PC-9 (cell line): ENCODE data around the gene PLTP. TPM values are rescaled to one million over a fixed set of nuclear protein-coding genes. Genes with fewer than 3 reads are reported as not detected.

Source experiments
- BruUV-seq: library from RNA; stranded (reverse); fragments of 400-500 nt; replicated peaks from 2 replicates; lab custom pipeline; 2021; lab: Mats Ljungman, UMichigan
- CTCF ChIA-PET: fragments of 300-600 bp; sonication (Branson Sonifier 250); formaldehyde crosslinking; loops from one replicate; lab custom pipeline; 2022; ENCODE audit warnings: antibody characterized with exemption; lab: Charles Lee
- POLR2A ChIA-PET: fragments of 300-600 bp; sonication (Branson Sonifier 250); formaldehyde crosslinking; loops from one replicate; lab custom pipeline; 2022; ENCODE audit warnings: antibody characterized with exemption; ENCODE audit not compliant: unreplicated experiment; lab: Charles Lee
- DNase-seq, 2 experiments: peaks; one replicate each; pipeline versions ENCODE4 v3.0.0 to v3.0.0-alpha.2; 2015 to 2022; ENCODE audit warnings: mixed read lengths in 1 of 2
- H2AFZ ChIP-seq: fragments of 200-600 bp; sonication (generic); 2 replicates; pipeline ENCODE4 v1.8.1; 2017; ENCODE audit warnings: antibody characterized with exemption
- H3F3A ChIP-seq: fragments of 200-600 bp; sonication (generic); 2 replicates; pipeline ENCODE4 v1.8.1; 2017; ENCODE audit warnings: antibody characterized with exemption, mild to moderate bottlenecking, low read depth; ENCODE audit not compliant: insufficient read depth
- H3K27ac ChIP-seq: fragments of 200-600 bp; sonication (generic); 2 replicates; pipeline ENCODE4 v1.6.1; 2016; ENCODE audit warnings: mixed run types
- H3K27me3 ChIP-seq: fragments of 200-600 bp; sonication (generic); 2 replicates; pipeline ENCODE4 v1.6.1; 2016; ENCODE audit warnings: low read depth, mixed run types; ENCODE audit not compliant: insufficient read depth
- H3K36me3 ChIP-seq: fragments of 200-600 bp; sonication (generic); 2 replicates; pipeline ENCODE4 v1.6.1; 2016; ENCODE audit warnings: low read depth, mixed run types
- H3K4me1 ChIP-seq: fragments of 200-600 bp; sonication (generic); replicated peaks from 2 replicates; pipeline ENCODE4 v1.6.1; 2016; ENCODE audit warnings: mixed run types; ENCODE audit not compliant: insufficient read depth
- H3K4me2 ChIP-seq: fragments of 200-600 bp; sonication (generic); 2 replicates; pipeline ENCODE4 v1.6.1; 2017; ENCODE audit warnings: mixed run types
- H3K4me3 ChIP-seq: fragments of 200-600 bp; sonication (generic); 2 replicates; pipeline ENCODE4 v1.6.1; 2016; ENCODE audit warnings: mixed run types
- H3K79me2 ChIP-seq: fragments of 200-600 bp; sonication (generic); 2 replicates; pipeline ENCODE4 v1.6.1; 2017; ENCODE audit warnings: low read depth, mixed run types
- H3K9me2 ChIP-seq: fragments of 200-600 bp; sonication (generic); 2 replicates; pipeline ENCODE4 v1.8.1; 2017; ENCODE audit warnings: mild to moderate bottlenecking; ENCODE audit not compliant: insufficient read depth
- H3K9me3 ChIP-seq: fragments of 200-600 bp; sonication (generic); 2 replicates; pipeline ENCODE4 v1.8.1; 2016; ENCODE audit warnings: low read depth; ENCODE audit not compliant: insufficient read depth
- H4K20me1 ChIP-seq: fragments of 200-600 bp; sonication (generic); 2 replicates; pipeline ENCODE4 v1.8.1; 2017; ENCODE audit not compliant: insufficient read depth
- EZH2 ChIP-seq: fragments of 200-600 bp; sonication (generic); IDR thresholded peaks from 2 replicates; pipeline ENCODE4 v1.8.0; 2017; ENCODE audit warnings: antibody characterized with exemption, low read depth
- intact Hi-C: fragments of 100-400 bp; cut with micrococcal nuclease; formaldehyde crosslinking; loops from one replicate; pipeline ENCODE4 v1.10.0; 2022; ENCODE audit not compliant: unreplicated experiment
- total RNA-seq: library from RNA; stranded (reverse); gene quantifications from 2 replicates; pipeline ENCODE4 v1.2.3, GENCODE V29; 2021
- TF ChIP-seq, protein P1 (sequence below): fragments of 200-600 bp; sonication (generic); conservative IDR thresholded peaks from 2 replicates; pipeline ENCODE4 v1.6.1; 2017; ENCODE audit warnings: mixed run types, antibody characterized with exemption, mild to moderate bottlenecking, moderate library complexity

The PLTP gene
- total RNA-seq, 1 experiment from 2014 or later, result 127 TPM

DNA sequence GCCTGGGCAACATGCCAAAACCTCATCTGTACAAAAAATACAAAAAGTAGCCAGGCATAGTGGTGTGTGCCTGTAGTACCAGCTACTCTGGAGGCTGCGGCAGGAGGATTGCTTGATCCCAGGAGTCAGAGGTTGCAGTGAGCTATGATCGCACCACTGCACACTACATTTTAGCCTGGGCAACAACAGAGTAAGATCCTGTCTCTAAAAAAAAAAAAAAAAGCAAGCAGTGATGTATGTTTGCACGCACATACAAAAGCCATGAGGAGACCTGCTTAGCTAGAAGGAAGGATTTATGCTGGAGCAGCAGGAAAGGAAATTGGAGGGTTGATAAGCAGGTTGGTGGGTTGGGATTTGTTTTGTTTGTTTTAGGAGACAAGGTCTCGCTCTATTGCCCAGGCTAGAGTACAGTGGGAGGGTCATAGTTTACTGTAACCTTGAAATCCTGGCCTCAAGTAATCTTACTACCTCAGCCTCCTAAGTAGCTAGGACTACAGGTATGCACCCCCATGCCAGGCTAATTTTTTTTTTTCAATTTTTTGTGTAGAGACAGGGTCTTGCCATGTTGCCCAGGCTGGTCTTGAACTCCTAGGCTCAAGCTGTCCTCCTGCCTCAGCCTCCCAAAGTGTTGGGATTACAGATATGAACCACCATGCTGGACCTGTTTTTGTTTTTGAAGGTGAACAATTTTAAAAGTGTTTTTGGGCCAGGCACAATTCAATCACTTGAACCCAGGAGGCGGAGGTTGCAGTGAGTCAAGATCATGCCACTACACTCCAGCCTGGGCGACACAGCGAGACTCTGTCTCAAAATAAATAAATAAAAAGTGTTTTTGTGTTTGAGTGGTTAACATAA, 50.5 kb downstream of the PLTP start:
- H4K20me1 ChIP-seq, result no peaks in the 10 kb centered on the region
- H3K9me3 ChIP-seq, result no peaks in the 10 kb centered on the region
- no peak overlapping the region for H3K4me2 ChIP-seq
- H3K27ac ChIP-seq, result no peak overlapping the region
- H3K4me3 ChIP-seq, result no peak overlapping the region
- POLR2A ChIA-PET, result interaction anchor here (0.6 kb wide), 1 partner anchor 559 kb away, joined by 4 read pairs; no protein-coding TSS in a partner anchor
- intact Hi-C loops, result no loop called here
- peaks cover 15% of the 10 kb centered on the region for H3K4me1 ChIP-seq
- DNase-seq, result no peak
- BruUV-seq, result no TSS peak
- H3K9me2 ChIP-seq, result no peaks in the 10 kb centered on the region
- H2AFZ ChIP-seq, result no peak overlapping the region
- H3K79me2 ChIP-seq, result peaks cover 7% of the 10 kb centered on the region
- CTCF ChIA-PET, result no interaction called here
- no peak for TF ChIP-seq EZH2
- TF ChIP-seq, protein P1, sequence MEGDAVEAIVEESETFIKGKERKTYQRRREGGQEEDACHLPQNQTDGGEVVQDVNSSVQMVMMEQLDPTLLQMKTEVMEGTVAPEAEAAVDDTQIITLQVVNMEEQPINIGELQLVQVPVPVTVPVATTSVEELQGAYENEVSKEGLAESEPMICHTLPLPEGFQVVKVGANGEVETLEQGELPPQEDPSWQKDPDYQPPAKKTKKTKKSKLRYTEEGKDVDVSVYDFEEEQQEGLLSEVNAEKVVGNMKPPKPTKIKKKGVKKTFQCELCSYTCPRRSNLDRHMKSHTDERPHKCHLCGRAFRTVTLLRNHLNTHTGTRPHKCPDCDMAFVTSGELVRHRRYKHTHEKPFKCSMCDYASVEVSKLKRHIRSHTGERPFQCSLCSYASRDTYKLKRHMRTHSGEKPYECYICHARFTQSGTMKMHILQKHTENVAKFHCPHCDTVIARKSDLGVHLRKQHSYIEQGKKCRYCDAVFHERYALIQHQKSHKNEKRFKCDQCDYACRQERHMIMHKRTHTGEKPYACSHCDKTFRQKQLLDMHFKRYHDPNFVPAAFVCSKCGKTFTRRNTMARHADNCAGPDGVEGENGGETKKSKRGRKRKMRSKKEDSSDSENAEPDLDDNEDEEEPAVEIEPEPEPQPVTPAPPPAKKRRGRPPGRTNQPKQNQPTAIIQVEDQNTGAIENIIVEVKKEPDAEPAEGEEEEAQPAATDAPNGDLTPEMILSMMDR, result no peak
- no peaks in the 10 kb centered on the region for H3K36me3 ChIP-seq
- H3K27me3 ChIP-seq, result no peaks in the 10 kb centered on the region
- peaks cover 3% of the 10 kb centered on the region; the same call in 1 of the 2 replicates for H3F3A ChIP-seq

DNA sequence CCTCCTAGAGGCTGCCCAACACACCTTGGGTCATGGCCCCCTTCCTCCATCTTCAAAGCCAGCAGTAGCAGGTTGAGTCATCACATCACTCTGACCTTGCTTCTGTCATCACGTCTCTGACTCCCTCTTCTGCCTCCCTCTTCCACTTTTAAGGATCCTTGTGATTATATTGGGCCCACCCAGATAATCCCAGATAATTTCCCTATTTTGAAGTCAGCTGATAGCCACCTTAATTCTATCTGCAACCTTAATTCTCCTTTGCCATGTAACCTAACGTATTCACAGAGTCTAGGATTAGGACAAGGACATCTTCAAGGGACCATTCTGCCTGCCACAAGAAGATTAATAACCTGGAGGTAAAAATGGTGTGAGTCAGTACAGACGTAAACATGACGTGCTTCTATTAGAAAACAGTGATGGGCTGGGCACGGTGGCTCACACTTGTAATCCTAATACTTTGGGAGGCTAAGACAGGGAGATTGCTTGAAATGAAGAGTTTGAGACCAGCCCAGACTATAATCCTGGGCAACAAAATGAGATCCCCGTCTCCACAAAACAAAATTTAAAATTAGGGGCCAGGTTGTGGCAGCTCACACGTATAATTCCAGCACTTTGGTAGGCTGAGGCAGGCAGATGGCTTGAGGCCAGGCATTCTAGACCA, 51.3 kb downstream of the PLTP start:
- H4K20me1 ChIP-seq, result no peaks in the 10 kb centered on the region
- intact Hi-C loops, result no loop called here
- peaks cover 23% of the 10 kb centered on the region for H3K4me1 ChIP-seq
- no peak overlapping the region for H3K27ac ChIP-seq
- ChIA-PET POLR2A (no interaction called here), CTCF (no interaction called here)
- H3K79me2 ChIP-seq, result peaks cover 14% of the 10 kb centered on the region
- H3K9me2 ChIP-seq, result no peaks in the 10 kb centered on the region
- peaks cover 3% of the 10 kb centered on the region; the same call in 1 of the 2 replicates for H3F3A ChIP-seq
- no peak for DNase-seq
- no peak overlapping the region for H2AFZ ChIP-seq
- H3K4me2 ChIP-seq, result no peak overlapping the region
- H3K36me3 ChIP-seq, result no peaks in the 10 kb centered on the region
- no TSS peak for BruUV-seq
- no peak for TF ChIP-seq EZH2
- TF ChIP-seq, protein P1, result no peak
- no peak overlapping the region for H3K4me3 ChIP-seq
- no peaks in the 10 kb centered on the region for H3K9me3 ChIP-seq
- no peaks in the 10 kb centered on the region for H3K27me3 ChIP-seq

DNA sequence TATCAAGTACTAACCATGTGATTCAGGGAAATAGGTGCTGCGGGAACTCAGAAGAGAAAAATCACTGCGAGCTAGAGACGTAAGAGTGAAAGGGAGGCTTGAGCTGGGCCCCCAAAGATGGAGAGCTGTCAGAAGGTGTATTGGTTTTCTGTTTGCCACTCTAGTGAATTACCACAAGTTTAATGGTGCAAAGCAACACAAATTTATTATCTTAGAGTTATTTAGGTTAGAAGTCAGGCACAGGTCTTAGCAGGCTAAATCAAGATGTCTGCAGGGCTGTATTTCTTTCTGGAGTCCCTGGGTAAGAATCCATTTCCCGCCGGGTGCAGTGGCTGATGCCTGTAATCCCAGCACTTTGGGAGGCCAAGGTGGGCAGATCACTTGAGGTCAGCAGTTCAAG, 52.0 kb downstream of the PLTP start:
- TF ChIP-seq, protein P1, result no peak
- no peak for TF ChIP-seq EZH2
- H3K4me2 ChIP-seq, result no peak overlapping the region
- H3K9me2 ChIP-seq, result no peaks in the 10 kb centered on the region
- no TSS peak for BruUV-seq
- peaks cover 3% of the 10 kb centered on the region; the same call in 1 of the 2 replicates for H3F3A ChIP-seq
- H3K79me2 ChIP-seq, result peaks cover 22% of the 10 kb centered on the region
- H3K27me3 ChIP-seq, result no peaks in the 10 kb centered on the region
- no peaks in the 10 kb centered on the region for H4K20me1 ChIP-seq
- H3K4me1 ChIP-seq, result peaks cover 26% of the 10 kb centered on the region
- DNase-seq, result no peak
- no peaks in the 10 kb centered on the region for H3K9me3 ChIP-seq
- no peak overlapping the region for H2AFZ ChIP-seq
- H3K4me3 ChIP-seq, result no peak overlapping the region
- no peak overlapping the region for H3K27ac ChIP-seq
- intact Hi-C loops, result no loop called here
- POLR2A ChIA-PET, result no interaction called here
- CTCF ChIA-PET, result no interaction called here
- H3K36me3 ChIP-seq, result no peaks in the 10 kb centered on the region
